IPS-15b (cell line): ENCODE data around the gene ANO10.
"Not testable (repeated sequence)": the region's sequence is repeated elsewhere in the genome, so short reads cannot be mapped to it uniquely, and the experiment has no call there.

Experiments used
- H3K27me3 ChIP-seq: one replicate; pipeline ENCODE4 v1.6.1; 2013; ENCODE audit warnings: low read length; ENCODE audit not compliant: control insufficient read depth, insufficient read depth
- H3K36me3 ChIP-seq: one replicate; pipeline ENCODE4 v1.6.1; 2013; ENCODE audit warnings: low read length; ENCODE audit not compliant: control insufficient read depth, insufficient read depth
- H3K4me1 ChIP-seq: one replicate; pipeline ENCODE4 v1.6.1; 2013; ENCODE audit warnings: mild to moderate bottlenecking, low read length; ENCODE audit not compliant: control insufficient read depth, insufficient read depth
- H3K4me3 ChIP-seq: one replicate; pipeline ENCODE4 v1.5.1; 2013; ENCODE audit warnings: low read depth, low read length
- H3K9ac ChIP-seq: one replicate; pipeline ENCODE4 v1.6.1; 2013; ENCODE audit warnings: low read depth, mild to moderate bottlenecking, low read length
- H3K9me3 ChIP-seq: one replicate; pipeline ENCODE4 v1.6.1; 2013; ENCODE audit warnings: mild to moderate bottlenecking, low read length; ENCODE audit not compliant: control insufficient read depth, insufficient read depth

ANO10 gene

DNA sequence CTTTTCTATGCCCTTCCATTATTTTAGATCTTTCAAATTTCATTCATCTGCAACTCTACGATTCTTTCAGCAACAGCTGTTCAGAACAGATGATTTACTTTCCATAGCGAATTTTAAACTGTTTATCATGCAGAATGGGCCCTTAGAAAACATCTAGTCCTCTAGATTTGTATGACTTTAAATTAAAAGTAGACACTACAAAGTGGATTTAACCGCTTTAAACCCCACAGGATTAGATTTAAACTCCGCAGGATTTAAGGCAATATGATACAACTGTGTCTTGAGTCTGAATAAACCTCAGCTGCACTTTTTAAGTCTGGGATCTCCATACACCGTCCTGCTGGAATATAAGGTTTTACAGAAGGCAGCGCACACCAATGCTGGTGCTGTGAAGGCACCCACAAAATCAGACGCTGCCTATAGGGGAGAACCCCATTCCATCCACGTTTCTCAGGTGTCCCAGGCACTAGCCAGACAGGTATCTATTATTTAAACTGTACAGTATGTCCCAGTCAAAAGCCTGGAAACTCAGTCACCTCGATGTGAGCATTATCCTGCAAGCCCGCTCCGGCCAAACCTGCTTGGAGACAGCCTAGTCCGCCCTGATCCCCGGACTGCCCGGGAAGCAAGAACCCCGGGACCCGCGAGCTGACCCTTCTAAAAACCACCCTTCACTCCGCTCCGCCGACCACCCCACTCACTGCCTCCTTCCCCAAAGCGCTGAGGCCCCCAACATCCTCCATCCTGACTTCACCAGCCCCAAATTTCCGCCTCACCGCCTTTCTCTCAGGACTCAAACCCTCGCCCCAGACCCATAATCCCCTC is 768 bp downstream of the ANO10 start:
- H3K4me1 ChIP-seq: peaks cover 3% of the 10 kb centered on the region
- H3K27me3 ChIP-seq: no peaks in the 10 kb centered on the region

DNA sequence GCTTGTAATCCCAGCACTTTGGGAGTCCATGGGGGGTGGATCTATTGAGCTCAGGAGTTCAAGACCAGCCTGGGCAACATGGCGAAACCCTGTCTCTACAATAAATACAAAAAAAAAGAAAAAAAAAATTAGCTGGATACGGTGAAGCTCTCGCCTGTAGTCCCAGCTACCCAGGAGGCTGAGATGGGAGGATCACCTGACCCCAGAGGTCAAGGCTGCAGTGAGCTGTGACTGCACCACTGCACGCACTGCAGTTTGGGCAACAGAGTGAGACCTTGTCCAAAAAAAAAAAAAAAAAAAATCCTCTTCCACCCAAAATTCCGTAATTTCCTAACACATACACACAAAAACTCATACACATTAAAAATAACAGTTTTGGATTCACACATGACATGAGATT is 2.2 kb downstream of the ANO10 start:
- no peaks in the 10 kb centered on the region for H3K27me3 ChIP-seq
- no peak overlapping the region for H3K9ac ChIP-seq
- no peaks in the 10 kb centered on the region for H3K36me3 ChIP-seq
- H3K4me3 ChIP-seq: no peak overlapping the region
- H3K9me3 ChIP-seq: no peaks in the 10 kb centered on the region
- H3K4me1 ChIP-seq: peaks cover 3% of the 10 kb centered on the region

More for the DNA sequence above, 768 bp downstream of the ANO10 start:
- H3K9ac ChIP-seq: peak overlapping the region; percentile 76
- no peaks in the 10 kb centered on the region for H3K36me3 ChIP-seq
- peak overlapping the region; percentile 86 for H3K4me3 ChIP-seq
- H3K9me3 ChIP-seq: no peaks in the 10 kb centered on the region

DNA sequence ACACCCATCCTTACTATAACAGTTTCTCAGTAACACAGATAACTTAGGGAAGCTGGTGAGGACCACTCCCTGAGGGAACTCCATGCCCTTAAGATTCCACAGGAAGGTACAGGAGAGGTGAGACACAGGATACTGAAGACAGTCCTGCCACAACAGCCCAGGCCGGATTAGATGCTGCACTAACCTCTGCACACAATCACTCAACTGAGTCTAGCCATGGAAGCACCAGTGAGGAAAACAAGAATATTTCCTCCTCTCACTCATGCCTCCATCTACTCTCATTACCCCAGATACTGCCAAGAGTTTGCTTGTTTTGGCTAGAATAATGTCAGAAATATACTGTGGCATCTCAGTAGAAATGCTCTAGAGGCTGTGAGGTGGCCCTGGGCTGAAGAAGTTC is 3.7 kb downstream of the ANO10 start:
- no peaks in the 10 kb centered on the region for H3K36me3 ChIP-seq
- no peak overlapping the region for H3K4me3 ChIP-seq
- H3K4me1 ChIP-seq: peaks cover 3% of the 10 kb centered on the region
- H3K27me3 ChIP-seq: no peaks in the 10 kb centered on the region
- no peak overlapping the region for H3K9ac ChIP-seq
- no peaks in the 10 kb centered on the region for H3K9me3 ChIP-seq

DNA sequence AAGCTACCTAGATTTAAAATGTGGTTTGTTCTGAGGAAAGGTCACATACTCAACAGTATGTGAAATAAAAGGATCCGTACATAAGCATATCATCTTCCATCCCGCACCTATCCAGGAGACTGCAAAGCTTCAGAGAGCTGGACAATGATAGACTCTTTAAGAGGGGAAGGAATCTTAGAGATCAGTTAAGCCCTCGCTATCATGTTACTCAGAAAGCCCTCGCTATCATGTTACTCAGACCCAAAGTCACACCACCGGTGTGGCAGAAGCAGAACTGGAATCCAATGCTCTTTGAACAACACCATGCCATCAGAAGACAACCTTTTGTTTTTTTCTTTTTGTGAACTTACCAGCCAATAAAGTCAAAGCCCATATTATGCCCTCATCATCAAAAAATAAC is 5.8 kb downstream of the ANO10 start:
- H3K4me1 ChIP-seq: peaks cover 3% of the 10 kb centered on the region
- peak overlapping the region; percentile 17 for H3K9ac ChIP-seq
- H3K4me3 ChIP-seq: no peak overlapping the region
- H3K27me3 ChIP-seq: no peaks in the 10 kb centered on the region
- no peaks in the 10 kb centered on the region for H3K36me3 ChIP-seq
- H3K9me3 ChIP-seq: no peaks in the 10 kb centered on the region

DNA sequence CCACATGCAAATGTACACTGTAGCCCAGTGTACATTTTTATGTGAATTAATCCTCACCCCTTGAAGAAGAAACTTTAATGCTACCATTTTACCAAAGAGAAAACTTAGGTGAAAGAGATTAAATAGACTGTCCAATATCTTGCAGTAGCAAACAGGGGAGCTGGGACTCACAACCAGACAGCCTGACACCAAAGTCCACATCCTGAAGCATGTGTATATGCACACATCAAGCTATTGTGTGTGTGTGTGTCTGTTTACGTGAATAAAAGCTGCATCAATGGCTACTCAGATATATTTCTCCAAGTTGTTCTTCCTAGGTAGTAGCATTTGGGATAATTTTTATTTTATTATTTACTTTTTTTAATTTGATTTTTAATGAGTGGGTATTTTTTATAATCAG is 6.7 kb downstream of the ANO10 start:
- no peaks in the 10 kb centered on the region for H3K36me3 ChIP-seq
- H3K4me1 ChIP-seq: peaks cover 3% of the 10 kb centered on the region
- no peak overlapping the region for H3K9ac ChIP-seq
- H3K4me3 ChIP-seq: no peak overlapping the region
- H3K9me3 ChIP-seq: no peaks in the 10 kb centered on the region
- H3K27me3 ChIP-seq: no peaks in the 10 kb centered on the region

DNA sequence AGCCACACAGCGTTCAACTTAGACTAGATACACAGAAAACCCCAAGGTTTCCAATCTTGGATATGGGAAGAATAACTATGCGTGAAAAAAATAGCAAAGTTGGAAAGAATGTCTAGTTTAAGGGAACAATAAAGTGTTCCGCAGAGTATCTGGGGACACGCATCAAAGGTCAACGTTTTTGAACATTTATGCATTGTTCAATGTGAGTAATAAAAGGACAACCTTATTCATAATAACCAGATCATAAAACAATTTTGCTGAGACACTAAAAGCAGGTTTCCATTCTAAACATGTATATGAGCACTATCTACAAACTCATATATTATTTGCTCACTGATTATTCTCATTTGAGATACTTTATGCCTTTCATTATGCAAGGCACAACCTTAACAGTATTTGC is 7.8 kb downstream of the ANO10 start:
- H3K9me3 ChIP-seq: no peaks in the 10 kb centered on the region
- H3K4me3 ChIP-seq: no peak overlapping the region
- no peak overlapping the region for H3K9ac ChIP-seq
- no peaks in the 10 kb centered on the region for H3K36me3 ChIP-seq
- H3K27me3 ChIP-seq: no peaks in the 10 kb centered on the region
- H3K4me1 ChIP-seq: peaks cover 3% of the 10 kb centered on the region

DNA sequence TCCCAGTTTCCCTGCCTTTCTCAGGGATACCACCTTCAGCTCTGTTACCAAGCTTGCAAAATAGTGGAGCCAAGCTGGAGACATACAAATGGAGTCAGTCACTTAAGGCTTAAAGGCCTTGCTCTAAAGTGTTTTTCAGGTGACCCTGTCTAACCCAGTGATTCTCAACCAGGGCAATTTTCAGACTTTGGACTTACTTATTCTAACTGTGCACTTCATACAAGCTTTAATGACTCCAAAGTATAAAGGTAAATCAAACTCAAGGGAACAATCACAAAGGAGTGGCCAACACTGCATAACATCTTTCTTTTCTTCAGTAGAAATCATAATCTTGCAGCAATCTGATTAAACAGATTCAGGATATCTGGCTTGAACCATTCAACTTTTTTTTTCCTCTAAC is 9.4 kb downstream of the ANO10 start:
- Histone ChIP-seq H3K9me3 (no peaks in the 10 kb centered on the region), H3K4me3 (no peak overlapping the region), H3K36me3 (no peaks in the 10 kb centered on the region), H3K9ac (no peak overlapping the region), H3K4me1 (peaks cover 3% of the 10 kb centered on the region), H3K27me3 (no peaks in the 10 kb centered on the region)

DNA sequence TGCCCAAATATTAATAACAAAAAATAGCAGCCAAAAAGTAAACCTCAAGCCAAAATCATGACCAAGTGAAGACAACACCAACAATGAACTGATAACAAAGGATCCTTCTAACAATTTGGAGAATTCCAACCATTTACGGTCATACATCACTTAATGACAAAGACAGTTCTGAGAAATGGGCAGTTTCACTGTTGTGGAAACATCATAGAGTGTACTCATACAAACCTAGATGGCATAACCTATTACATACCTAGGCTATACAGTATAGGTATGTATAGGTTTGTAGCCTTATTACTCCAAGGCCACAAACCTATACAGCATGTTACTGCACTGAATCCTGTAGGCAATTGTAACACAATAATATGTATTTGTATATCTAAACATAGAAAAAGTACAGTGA is 12.4 kb downstream of the ANO10 start:
- peaks cover 4% of the 10 kb centered on the region for H3K36me3 ChIP-seq
- H3K4me3 ChIP-seq: no peak overlapping the region
- H3K4me1 ChIP-seq: peaks cover 2% of the 10 kb centered on the region
- no peak overlapping the region for H3K9ac ChIP-seq
- no peaks in the 10 kb centered on the region for H3K27me3 ChIP-seq
- H3K9me3 ChIP-seq: no peaks in the 10 kb centered on the region

DNA sequence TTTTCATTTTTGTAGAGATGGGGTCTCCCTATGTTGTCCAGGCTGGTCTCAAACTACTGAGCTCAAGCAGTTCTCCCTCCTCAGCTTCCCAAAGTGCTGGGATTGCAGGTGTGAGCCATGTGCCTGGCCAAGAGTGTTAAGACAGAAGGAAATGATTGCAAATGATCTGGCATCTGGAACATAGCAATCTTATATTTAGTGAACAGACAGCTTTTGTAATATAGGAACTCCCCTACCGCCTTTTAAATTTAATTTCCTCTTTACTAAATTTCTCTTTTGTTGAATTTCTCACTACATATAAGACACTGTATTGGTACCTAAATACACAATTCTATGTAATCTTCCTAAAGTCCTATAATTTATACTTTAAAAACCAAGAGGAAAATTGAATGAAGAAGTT is 13.1 kb downstream of the ANO10 start:
- Histone ChIP-seq H3K4me3 (no peak overlapping the region), H3K4me1 (peaks cover 2% of the 10 kb centered on the region)

DNA sequence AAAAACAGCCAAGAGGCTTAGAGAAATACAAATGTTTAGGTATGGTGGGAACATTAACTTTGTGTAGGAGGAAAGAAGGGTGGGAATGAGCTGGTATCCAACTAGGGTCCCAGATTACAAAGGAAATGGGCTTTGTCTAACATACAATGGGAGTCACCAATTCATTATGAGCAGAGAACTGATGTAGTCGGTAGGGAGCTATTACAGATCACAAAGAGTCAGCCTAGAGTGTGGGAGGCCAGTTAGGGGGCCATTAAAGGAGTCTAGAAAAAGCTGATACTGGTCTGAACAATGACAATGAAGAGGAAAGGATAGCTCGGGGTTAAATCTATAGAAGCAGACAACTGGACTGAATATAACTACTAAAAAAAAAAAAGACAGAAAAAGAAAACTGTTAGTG is 15.5 kb downstream of the ANO10 start:
- no peak overlapping the region for H3K9ac ChIP-seq
- H3K27me3 ChIP-seq: no peaks in the 10 kb centered on the region
- H3K36me3 ChIP-seq: peaks cover 4% of the 10 kb centered on the region
- H3K4me3 ChIP-seq: no peak overlapping the region
- peaks cover 2% of the 10 kb centered on the region for H3K4me1 ChIP-seq
- H3K9me3 ChIP-seq: no peaks in the 10 kb centered on the region

More for the DNA sequence above, 13.1 kb downstream of the ANO10 start:
- Histone ChIP-seq H3K27me3 (no peaks in the 10 kb centered on the region), H3K36me3 (peaks cover 4% of the 10 kb centered on the region), H3K9ac (no peak overlapping the region), H3K9me3 (no peaks in the 10 kb centered on the region)

DNA sequence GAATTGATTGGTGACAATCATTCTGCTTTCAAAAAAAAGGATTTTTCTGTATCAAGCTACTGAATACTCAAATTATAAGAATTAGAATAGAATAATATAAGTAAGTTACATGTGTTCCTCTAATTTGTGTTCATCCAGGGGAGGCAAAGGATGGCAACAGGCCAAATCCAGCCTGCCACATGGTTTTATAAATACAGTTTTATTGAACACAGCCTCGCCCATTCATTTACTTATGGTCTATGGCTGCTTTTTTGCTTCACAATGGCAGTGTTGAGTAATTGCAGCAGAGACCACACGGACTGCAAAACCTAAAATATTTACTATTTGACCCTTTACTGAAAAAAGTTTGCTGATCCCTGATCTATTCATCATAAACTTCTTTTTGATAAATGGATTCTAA is 21.9 kb downstream of the ANO10 start:
- not testable (repeated sequence) for H3K9me3 ChIP-seq, H3K4me1 ChIP-seq, H3K36me3 ChIP-seq, H3K4me3 ChIP-seq, H3K27me3 ChIP-seq, H3K9ac ChIP-seq

DNA sequence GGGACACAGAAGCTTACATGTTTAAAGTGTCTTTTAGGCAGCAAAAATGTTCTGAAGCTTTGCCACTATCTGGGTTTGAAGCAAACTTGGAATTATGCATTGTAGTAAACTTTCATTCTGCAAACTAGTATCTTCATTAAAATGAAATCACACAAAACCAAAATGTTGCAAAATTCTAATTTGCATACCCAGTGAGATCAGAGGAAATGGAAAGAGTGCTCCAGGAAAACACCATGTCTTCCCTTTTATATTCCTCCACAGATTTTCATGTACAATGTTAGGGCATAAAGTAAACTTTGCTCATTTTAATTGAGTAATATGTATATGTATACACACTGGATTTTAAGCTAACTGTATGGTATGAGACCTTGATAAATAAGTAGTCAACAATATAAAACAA is 23.9 kb downstream of the ANO10 start:
- H3K4me1 ChIP-seq: no peaks in the 10 kb centered on the region
- H3K4me3 ChIP-seq: no peak overlapping the region
- H3K36me3 ChIP-seq: no peaks in the 10 kb centered on the region
- no peaks in the 10 kb centered on the region for H3K27me3 ChIP-seq
- no peak overlapping the region for H3K9ac ChIP-seq
- no peaks in the 10 kb centered on the region for H3K9me3 ChIP-seq
